Activated CD8-positive, alpha-beta memory T cell treated with anti-CD3 and anti-CD28 coated beads, Interleukin-2, amount 50 U/mL, for 24 hours (primary cell): Measurements from ENCODE around the gene ME3.

Experiments
- DNase-seq: peaks from one replicate; pipeline ENCODE4 v3.0.0-alpha.2; 2020; ENCODE audit errors: extremely low read depth

The ME3 gene

GRCh38 chr11:86460461-86461385, 211.7 kb downstream of the ME3 start:
- DNase-seq = no peak

- no peak for DNase-seq
Observed at GRCh38 chr11:86459682-86460460, 212.5 kb downstream of the ME3 start.

- DNase-seq = no peak
Observed at GRCh38 chr11:86459002-86459385, 213.4 kb downstream of the ME3 start.

- DNase-seq = no peak
Observed at GRCh38 chr11:86458294-86459001, 214.0 kb downstream of the ME3 start.

- peak; percentile 64 for DNase-seq
Observed at GRCh38 chr11:86456075-86456939, 216.1 kb downstream of the ME3 start.

GRCh38 chr11:86453290-86454030, 219.0 kb downstream of the ME3 start:
- DNase-seq = no peak

GRCh38 chr11:86449993-86450629, 222.3 kb downstream of the ME3 start:
- no peak for DNase-seq

GRCh38 chr11:86447763-86448480, 224.5 kb downstream of the ME3 start:
- DNase-seq = no peak

GRCh38 chr11:86446924-86447285, 225.5 kb downstream of the ME3 start:
- no peak for DNase-seq

GRCh38 chr11:86446163-86446923, 226.1 kb downstream of the ME3 start:
- no peak for DNase-seq

- no peak for DNase-seq
Observed at GRCh38 chr11:86444981-86445380, 227.4 kb downstream of the ME3 start.

GRCh38 chr11:86443415-86443814, 229.0 kb downstream of the ME3 start:
- no peak for DNase-seq

GRCh38 chr11:86442827-86443226, 229.6 kb downstream of the ME3 start:
- no peak for DNase-seq

- no peak for DNase-seq
Observed at GRCh38 chr11:86442420-86442819, 230.0 kb downstream of the ME3 start.

GRCh38 chr11:86440843-86441242, 231.6 kb downstream of the ME3 start:
- DNase-seq = no peak

- no peak for DNase-seq
Observed at GRCh38 chr11:86440305-86440716, 232.1 kb downstream of the ME3 start.

- DNase-seq = no peak
Observed at GRCh38 chr11:86438685-86439084, 233.7 kb downstream of the ME3 start.

GRCh38 chr11:86435711-86436110, 236.7 kb downstream of the ME3 start:
- no peak for DNase-seq
